Superior temporal gyrus (tissue), 1 donor: ENCODE data around the gene CEACAM18.

Experiments used
- DNase-seq: peaks from one replicate; pipeline ENCODE4 v3.0.0-alpha.2; 2016; ENCODE audit errors: extremely low spot score

The CEACAM18 gene

DNA sequence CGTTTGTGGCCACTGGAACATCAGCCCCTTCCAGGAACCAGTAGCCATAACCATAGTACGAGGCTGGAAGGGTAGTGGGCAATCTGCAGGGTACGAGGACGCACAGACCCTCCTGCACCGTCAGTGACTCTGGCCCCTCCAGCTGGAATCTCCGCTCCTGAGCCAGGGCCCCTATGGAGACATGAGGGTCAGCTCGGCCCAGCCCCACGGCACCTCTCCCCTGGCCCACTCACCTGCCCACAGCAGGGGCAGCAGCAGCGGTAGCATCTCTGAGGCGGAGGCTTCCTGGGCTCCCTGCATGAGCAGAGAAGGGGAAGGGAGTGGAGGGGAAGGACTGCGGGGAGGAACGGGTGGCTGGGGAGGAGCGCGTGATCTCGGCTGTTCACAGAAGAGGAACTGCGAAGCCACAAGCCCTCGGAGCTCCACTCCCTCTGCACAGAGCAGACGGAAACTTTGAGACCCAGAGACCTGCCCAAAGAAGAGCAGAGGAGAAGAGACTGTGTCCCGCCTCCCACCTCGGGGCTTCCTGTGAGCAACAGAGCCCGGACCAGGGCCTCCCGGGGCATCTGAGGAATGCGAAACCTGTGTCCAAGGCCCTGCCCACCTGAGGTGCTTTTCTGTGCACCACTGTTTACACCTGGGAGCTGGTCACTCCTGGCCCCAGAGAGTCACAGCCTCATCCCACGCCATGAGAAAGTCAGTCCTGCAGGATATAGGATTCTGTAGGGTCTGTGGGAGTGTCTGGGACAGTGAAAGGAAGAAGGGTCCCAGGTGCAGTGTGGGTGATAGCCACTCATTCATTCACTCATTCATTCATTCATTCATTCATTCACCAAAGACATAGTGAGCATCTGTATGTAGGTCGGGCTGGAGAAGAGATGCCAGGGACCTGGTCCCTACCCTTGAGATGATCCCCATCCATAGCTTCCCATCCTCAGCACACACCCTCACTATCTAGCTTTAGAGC is 53.3 kb downstream of the CEACAM18 start, which contains the start of gene SIGLEC6:
Gene SIGLEC6 (minus strand): TSS at position 322 of the 967 bp plus-strand sequence. CDS start 22 bp downstream, at position 300.
- DNase-seq = peak; percentile 10

DNA sequence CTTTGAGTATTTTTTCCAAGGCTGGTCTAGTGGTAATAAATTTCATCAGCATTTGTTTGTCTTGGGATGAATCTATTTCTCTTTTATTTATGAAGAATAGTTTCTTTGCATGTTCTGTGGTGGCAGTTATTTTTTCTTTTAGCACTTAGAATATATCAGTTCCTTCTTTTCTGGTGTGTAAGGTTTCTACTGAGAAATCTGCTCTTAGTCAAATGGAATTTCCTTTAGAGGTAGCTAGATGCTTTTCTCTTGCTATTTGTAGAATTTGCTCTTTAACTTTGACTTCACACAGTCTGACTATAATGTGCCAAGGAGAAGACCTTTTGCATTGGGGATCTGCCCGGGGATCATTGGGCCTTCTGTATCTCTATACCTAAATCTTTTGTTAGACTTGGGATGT is 57.2 kb downstream of the CEACAM18 start:
- no peak for DNase-seq

DNA sequence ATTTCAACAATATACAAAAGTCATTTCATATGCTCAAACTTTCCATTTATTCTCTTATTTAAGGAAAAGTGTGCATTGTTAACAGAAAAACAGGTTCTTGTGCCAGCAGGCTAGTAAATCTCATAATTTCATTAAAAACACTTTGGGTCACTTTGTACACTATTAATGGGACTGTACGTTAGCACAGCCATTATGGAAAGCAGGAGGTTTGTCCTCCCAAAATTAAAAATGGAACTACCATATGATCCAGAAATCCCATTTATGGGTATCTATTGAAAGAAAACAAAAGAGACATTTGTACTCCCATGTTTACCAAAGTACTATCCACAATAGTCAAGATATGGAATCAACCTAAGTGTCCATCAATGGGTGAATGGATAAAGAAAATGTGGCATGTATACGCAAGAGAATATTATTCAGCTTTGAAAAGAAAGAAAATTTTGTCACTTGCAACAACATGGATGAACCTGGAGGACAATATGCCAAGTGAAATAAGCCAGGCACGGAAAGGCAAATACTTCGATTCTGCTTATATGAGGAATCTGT is 61.6 kb downstream of the CEACAM18 start:
- no peak for DNase-seq
